ENCODE measurements around the gene CNTRL. TPM values are rescaled to one million over a fixed set of nuclear protein-coding genes. Genes with fewer than 3 reads are reported as not detected.

The CNTRL gene
- total RNA-seq, 1 donor from 2014 or later: 20.3 TPM

- Histone ChIP-seq H3K27ac (no peak overlapping the region), H3K27me3 (no peaks in the 10 kb centered on the region), H3K4me1 (peaks cover 90% of the 10 kb centered on the region), H3K36me3 (no peaks in the 10 kb centered on the region), H3K4me3 (peak overlapping the region; percentile 4), H3K9me3 (no peaks in the 10 kb centered on the region)
- DNase-seq (no peak), ATAC-seq (no peak)
- no peak for TF ChIP-seq CTCF (IDR thresholded peaks at IDR 0.05)
- intact Hi-C loops (cut with DNase I): no loop called here
These were observed 121.6 kb downstream of the CNTRL start for GRCh38 chr9:121196389-121196788.

- ATAC-seq (no peak), DNase-seq (no peak)
- peaks cover 84% of the 10 kb centered on the region for H3K4me1 ChIP-seq
- no peaks in the 10 kb centered on the region for H3K9me3 ChIP-seq
- H3K36me3 ChIP-seq: no peaks in the 10 kb centered on the region
- no peak overlapping the region for H3K27ac ChIP-seq
- no peaks in the 10 kb centered on the region for H3K27me3 ChIP-seq
- intact Hi-C loops (cut with DNase I): no loop called here
- H3K4me3 ChIP-seq: no peak overlapping the region
- no peak for TF ChIP-seq CTCF (IDR thresholded peaks at IDR 0.05)
These were observed 122.4 kb downstream of the CNTRL start for GRCh38 chr9:121197132-121197531.

- intact Hi-C loops (cut with DNase I): no loop called here
- Histone ChIP-seq H3K4me3 (peak overlapping the region; percentile 88), H3K27me3 (no peaks in the 10 kb centered on the region), H3K9me3 (no peaks in the 10 kb centered on the region), H3K27ac (no peak overlapping the region), H3K36me3 (no peaks in the 10 kb centered on the region), H3K4me1 (peaks cover 69% of the 10 kb centered on the region)
- ATAC-seq (no peak), DNase-seq (no peak)
- no peak for TF ChIP-seq CTCF (IDR thresholded peaks at IDR 0.05)
These were observed 123.8 kb downstream of the CNTRL start for GRCh38 chr9:121198512-121199042.

- intact Hi-C loops (cut with DNase I): no loop called here
- H3K4me3 ChIP-seq: peak overlapping the region; percentile 88
These were observed 125.2 kb downstream of the CNTRL start for GRCh38 chr9:121199921-121200320.

GRCh38 chr9:121200356-121200755, 125.6 kb downstream of the CNTRL start:
- DNase-seq: no peak
- H3K4me1 ChIP-seq: peaks cover 52% of the 10 kb centered on the region
- H3K27ac ChIP-seq: peak overlapping the region; percentile 93
- peak overlapping the region; percentile 88 for H3K4me3 ChIP-seq
- no peaks in the 10 kb centered on the region for H3K27me3 ChIP-seq
- intact Hi-C loops (cut with DNase I): no loop called here
- H3K9me3 ChIP-seq: no peaks in the 10 kb centered on the region
- no peaks in the 10 kb centered on the region for H3K36me3 ChIP-seq
- no peak for ATAC-seq
- no peak for TF ChIP-seq CTCF (IDR thresholded peaks at IDR 0.05)

More at GRCh38 chr9:121199921-121200320, 125.2 kb downstream of the CNTRL start:
- H3K36me3 ChIP-seq: no peaks in the 10 kb centered on the region
- H3K27me3 ChIP-seq: no peaks in the 10 kb centered on the region
- no peak for TF ChIP-seq CTCF (IDR thresholded peaks at IDR 0.05)
- no peaks in the 10 kb centered on the region for H3K9me3 ChIP-seq
- no peak for DNase-seq
- H3K27ac ChIP-seq: peak overlapping the region; percentile 93
- no peak for ATAC-seq
- H3K4me1 ChIP-seq: peaks cover 56% of the 10 kb centered on the region

All from upper lobe of right lung (tissue), 1 donor.